Lower leg skin (tissue), 3 donors: ENCODE data around the gene TP53RK.

Experiments used
- CTCF ChIP-seq, 3 donors: fragments of 450-650 bp; IDR thresholded peaks; one replicate each; pipeline ENCODE4 v1.5.1; 2016; ENCODE audit warnings: antibody characterized with exemption in 3 of 3, mild to moderate bottlenecking in 3 of 3, moderate library complexity in 2 of 3
- POLR2A ChIP-seq, 2 donors: fragments of 450-650 bp; IDR thresholded peaks; one replicate each; pipeline ENCODE4 v1.6.1; 2016 to 2017; ENCODE audit warnings: antibody characterized with exemption in 2 of 2, mild to moderate bottlenecking in 1 of 2, moderate library complexity in 1 of 2

GRCh38 chr20:46670228-46670584, 19.0 kb downstream of the TP53RK start:
- TF ChIP-seq CTCF (IDR thresholded peaks at IDR 0.05) (no peak), POLR2A (IDR thresholded peaks at IDR 0.05) (no peak)
